Retinal pigment epithelial cell (primary cell): ENCODE measurements around the gene RXRA.

Source experiments
- DNase-seq: peaks from one replicate; pipeline ENCODE4 v3.0.0-alpha.2; 2010; ENCODE audit warnings: low read depth
- H3K4me3 ChIP-seq: 2 replicates; pipeline ENCODE4 v1.5.1; 2011; ENCODE audit warnings: mild to moderate bottlenecking, low read length, control low read depth, moderate library complexity
- CTCF ChIP-seq: conservative IDR thresholded peaks from 2 replicates; pipeline ENCODE4 v1.5.1; 2011; ENCODE audit warnings: low read depth, low read length, control low read depth, inconsistent platforms

The RXRA gene

DNA sequence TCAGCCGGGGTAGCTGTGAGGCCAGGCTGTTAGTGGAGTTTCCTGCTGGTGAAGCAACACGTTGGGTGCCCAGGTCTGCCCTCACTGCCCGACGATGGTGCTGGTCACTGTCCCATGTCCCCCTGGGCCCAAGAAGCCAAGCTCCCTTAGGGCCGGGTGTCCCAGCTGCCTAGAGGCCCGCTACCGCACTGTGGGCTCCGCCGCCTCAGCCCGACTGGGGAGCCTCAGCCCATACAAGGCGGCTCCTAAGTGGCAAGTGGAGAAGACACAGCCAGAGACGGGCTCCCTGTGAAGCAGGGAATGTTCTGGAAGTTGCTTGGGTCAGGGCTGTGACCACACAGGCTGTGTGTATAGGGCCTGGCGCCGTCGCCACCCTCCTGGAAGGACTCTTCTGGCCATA, 96.9 kb downstream of the RXRA start:
- no peak overlapping the region for H3K4me3 ChIP-seq
- no peak for DNase-seq
- TF ChIP-seq CTCF = no peak

DNA sequence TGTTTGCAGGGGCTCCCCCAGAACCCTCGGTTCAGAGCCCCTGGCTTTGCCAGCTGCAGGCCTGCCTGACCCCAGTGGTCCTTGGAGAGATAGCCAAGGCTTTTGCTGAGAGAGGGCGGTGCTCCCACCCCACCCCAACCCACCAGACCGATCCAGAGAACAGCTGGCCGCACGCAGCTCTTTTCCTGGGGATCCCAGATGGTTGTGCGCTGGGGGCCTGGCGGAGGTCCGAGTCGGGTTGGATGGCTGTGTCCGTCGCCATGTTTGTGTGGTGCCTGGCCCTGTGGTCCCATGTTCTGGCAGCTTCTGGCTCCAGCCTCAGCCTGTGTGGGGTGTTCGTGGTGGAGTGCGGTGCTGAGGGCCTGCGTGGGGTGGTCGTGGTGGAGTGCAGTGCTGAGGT, 97.5 kb downstream of the RXRA start:
- H3K4me3 ChIP-seq = no peak overlapping the region
- no peak for DNase-seq
- no peak for TF ChIP-seq CTCF

DNA sequence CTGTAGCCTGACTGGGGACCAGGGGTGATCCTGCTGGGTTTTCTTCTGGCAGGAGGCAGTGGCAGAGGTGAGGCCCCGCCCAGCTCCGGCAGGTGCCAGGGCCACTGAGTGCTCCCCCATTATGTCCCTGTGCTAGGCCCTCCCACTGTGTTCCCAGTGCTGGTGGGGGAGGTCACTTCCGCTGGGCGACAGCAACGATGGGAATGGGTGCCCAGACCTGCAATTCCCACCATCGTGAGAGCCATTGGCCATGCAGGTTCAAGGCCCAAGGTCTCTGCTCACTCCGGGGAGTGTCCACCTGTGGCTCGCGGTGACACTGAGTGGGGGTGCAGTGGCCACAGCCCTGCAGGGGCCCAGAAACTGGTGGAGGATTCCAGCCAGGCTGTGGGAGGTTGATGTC, 98.6 kb downstream of the RXRA start:
- no peak overlapping the region for H3K4me3 ChIP-seq
- no peak for TF ChIP-seq CTCF
- no peak for DNase-seq

DNA sequence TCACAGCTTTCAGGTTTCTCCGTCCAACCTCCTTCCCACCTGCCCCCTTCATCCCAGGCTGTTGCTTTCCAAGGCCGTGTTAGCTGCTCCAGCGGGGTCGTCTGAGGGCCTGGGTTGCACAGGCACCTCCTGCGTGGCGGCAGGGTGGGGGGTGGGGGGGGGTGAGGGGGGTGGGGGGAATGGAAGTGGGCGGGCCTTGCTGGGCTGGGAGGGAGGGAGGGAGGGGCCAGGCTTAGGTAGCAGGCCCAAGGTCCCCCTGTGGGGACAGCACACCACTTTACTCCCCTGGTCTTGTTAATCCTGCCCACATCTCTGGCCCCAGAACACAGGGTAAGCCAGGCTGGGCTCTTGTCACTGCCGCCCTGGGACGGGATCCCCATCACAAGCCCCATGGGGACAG, 99.1 kb downstream of the RXRA start:
- H3K4me3 ChIP-seq = no peak overlapping the region
- TF ChIP-seq CTCF = no peak
- no peak for DNase-seq

DNA sequence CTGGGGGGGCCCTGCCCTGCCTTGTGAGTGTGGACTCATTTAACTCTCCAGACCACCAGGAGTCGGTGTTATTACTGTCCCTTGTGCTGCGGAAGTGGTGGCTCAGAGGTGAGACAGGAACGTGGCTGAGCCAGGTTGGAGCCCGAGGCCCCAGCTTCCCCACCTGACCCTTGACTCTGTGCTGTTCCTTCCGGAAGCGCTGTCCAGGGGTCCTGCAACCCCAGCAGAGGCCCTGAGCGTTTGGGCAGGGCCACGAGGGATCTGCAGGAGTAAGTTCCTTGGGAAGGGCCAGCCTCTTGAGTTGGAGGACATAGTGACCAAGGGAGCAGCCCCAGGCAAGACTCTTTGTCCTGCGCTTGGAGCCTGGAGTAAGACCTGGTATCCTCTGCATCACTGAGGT, 99.6 kb downstream of the RXRA start:
- no peak overlapping the region for H3K4me3 ChIP-seq
- no peak for DNase-seq
- no peak for TF ChIP-seq CTCF

GRCh38 chr9:134426436-134426835, 100.2 kb downstream of the RXRA start:
- no peak for DNase-seq
- no peak for TF ChIP-seq CTCF

GRCh38 chr9:134427153-134427782, 101.0 kb downstream of the RXRA start:
- no peak overlapping the region for H3K4me3 ChIP-seq
- DNase-seq = no peak
- TF ChIP-seq CTCF = no peak

More at GRCh38 chr9:134426436-134426835, 100.2 kb downstream of the RXRA start:
- H3K4me3 ChIP-seq = no peak overlapping the region
